ENCODE measurements around the gene ACOD1. TPM values are rescaled to one million over a fixed set of nuclear protein-coding genes. Genes with fewer than 3 reads are reported as not detected.
"Not testable (repeated sequence)": the region's sequence is repeated elsewhere in the genome, so short reads cannot be mapped to it uniquely, and the experiment has no call there.

Gene ACOD1
- total RNA-seq = not detected

DNA sequence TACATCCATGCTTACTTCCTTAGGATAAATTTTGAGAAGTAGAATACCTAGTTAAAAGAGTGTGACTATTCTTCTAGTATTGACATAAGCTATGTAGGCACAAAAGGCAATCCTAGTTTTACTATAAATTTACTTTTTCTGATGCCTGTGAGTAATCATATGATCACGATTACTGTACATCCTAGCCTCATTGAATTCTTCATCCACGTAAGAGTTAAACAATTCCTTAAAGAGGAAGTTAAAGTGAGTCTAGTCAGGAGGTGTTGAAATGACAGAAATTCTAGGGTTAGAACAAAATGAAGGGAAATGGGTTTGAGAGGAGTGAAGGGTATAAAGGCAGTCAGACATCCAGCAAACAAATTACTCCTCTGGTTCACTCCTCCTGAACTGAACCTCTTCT, at the start of gene ACOD1:
ACOD1 (plus strand) TSS at position 363 of the 400 bp plus-strand sequence. CDS start 48 bp downstream, outside the sequence.
- DNase-seq (ENCODE audit: low spot score in 2 of 2) = no peak
- TF ChIP-seq, protein P1, sequence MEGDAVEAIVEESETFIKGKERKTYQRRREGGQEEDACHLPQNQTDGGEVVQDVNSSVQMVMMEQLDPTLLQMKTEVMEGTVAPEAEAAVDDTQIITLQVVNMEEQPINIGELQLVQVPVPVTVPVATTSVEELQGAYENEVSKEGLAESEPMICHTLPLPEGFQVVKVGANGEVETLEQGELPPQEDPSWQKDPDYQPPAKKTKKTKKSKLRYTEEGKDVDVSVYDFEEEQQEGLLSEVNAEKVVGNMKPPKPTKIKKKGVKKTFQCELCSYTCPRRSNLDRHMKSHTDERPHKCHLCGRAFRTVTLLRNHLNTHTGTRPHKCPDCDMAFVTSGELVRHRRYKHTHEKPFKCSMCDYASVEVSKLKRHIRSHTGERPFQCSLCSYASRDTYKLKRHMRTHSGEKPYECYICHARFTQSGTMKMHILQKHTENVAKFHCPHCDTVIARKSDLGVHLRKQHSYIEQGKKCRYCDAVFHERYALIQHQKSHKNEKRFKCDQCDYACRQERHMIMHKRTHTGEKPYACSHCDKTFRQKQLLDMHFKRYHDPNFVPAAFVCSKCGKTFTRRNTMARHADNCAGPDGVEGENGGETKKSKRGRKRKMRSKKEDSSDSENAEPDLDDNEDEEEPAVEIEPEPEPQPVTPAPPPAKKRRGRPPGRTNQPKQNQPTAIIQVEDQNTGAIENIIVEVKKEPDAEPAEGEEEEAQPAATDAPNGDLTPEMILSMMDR (IDR thresholded peaks at IDR 0.05) = no peak
- TF ChIP-seq POLR2A (IDR thresholded peaks at IDR 0.05) = no peak
- intact Hi-C loops (cut with DNase I; ENCODE audit: low total_unique reads) = no loop called here
- H3K4me3 ChIP-seq (ENCODE audit: low read depth, poor library complexity, severe bottlenecking) = no peak within 1 kb of the TSS
- WGBS, 2 donors = 82 to 85% methylated on average over 2 of the region's 2 CpGs

DNA sequence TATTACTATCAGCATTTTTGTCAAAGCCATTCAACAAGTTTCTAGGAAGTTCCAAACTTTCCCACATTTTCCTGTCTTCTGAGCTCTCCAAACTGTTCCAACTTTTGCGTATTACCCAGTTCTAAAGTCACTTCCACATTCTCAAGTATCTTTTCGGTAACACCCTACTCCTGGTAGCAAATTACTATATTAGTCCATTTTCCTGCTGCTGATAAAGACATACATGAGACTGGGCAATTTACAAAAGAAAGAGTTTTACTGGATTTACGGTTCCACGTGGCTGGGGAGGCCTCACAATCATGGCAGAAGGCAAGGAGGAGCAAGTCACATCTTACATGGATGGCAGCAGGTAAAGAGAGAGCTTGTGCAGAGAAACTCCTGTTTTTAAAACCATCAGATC, 49.2 kb upstream of the ACOD1 start:
- DNase-seq (ENCODE audit: low spot score in 2 of 2); intact Hi-C loops (cut with DNase I; ENCODE audit: low total_unique reads); H3K4me3 ChIP-seq (ENCODE audit: low read depth, poor library complexity, severe bottlenecking): not testable (repeated sequence)
- 97 to 99% methylated on average over 4 of the region's 4 CpGs for WGBS, 2 donors

DNA sequence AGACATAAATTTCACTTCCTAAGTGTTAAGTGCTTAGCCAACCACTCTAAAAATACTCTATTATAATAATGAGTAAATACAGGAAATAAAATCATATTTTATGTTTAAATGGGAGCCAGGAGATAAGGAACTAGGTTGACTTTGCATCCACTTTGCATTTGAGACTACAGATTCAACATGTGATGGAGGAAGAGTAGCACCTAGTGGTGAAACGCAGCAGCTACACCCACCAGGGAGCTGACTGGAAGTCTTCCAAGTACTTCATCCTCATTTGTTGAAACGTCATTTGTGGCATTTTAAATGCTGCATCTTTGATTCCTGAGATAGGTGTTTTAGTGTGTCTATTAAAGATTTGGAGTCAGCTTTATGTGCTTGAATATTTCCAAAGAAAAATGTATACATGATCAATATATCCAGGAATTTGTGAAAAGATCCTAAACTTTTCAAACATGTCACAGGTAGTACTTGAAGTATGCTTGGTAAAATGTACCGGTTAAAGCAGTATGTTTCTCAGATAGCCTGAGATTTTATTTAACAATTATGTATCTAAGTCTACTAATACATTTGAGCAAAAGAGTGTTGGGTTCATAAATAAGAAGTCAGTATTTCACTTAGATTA, 44.7 kb upstream of the ACOD1 start:
- intact Hi-C loops (cut with DNase I; ENCODE audit: low total_unique reads) = no loop called here
- DNase-seq (ENCODE audit: low spot score in 2 of 2) = peak; percentile 68 to 90
- H3K4me3 ChIP-seq (ENCODE audit: low read depth, poor library complexity, severe bottlenecking) = no peak overlapping the region
- 23 to 24% methylated on average over 3 of the region's 3 CpGs for WGBS, 2 donors
- TF ChIP-seq POLR2A (IDR thresholded peaks at IDR 0.05) = no peak
- TF ChIP-seq, protein P1 (IDR thresholded peaks at IDR 0.05) = peak in 1 of 3 donors; percentile 91

DNA sequence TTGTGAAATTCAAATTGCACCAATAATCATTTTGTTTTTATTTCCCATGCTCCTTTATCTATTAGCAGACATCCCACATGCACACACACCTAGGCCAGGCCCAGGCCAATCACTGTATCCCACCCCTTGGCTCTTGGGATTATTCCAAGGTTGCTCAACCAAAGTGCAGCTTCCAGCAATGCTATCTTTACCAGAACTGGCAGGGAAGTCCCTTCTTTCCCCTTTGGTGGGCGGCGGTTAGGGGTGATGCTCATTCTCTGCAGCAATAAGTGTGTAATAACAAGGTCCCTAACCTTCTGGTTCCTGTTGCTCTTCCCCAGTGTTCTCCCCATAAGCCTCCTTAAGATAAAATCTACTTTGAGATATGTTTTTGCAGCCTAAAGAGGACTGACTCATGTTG, 43.8 kb upstream of the ACOD1 start:
- intact Hi-C loops (cut with DNase I; ENCODE audit: low total_unique reads) = no loop called here

DNA sequence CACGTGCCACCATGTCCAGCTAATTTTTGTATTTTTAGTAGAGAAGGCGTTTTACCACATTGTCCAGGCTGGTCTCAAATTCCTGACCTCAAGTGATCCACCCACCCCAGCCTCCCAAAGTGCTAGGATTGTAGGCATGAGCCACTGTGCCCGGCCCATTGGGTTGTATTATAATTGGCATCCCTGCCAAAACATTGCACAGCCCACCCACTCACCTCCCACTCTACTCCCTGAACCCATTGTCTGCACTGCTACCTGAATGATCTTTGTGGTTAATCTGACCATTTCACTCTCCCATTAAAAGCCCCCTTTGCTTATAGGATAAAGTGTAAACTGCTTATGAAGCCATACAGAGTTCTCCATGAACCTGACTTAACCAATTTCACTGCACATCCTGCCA, 35.8 kb upstream of the ACOD1 start:
- DNase-seq (ENCODE audit: low spot score in 2 of 2) = no peak
- no peak overlapping the region for H3K4me3 ChIP-seq (ENCODE audit: low read depth, poor library complexity, severe bottlenecking)
- WGBS, 2 donors = 88 to 98% methylated on average over 3 of the region's 3 CpGs
- TF ChIP-seq, protein P1 (IDR thresholded peaks at IDR 0.05) = no peak
- no peak for TF ChIP-seq POLR2A (IDR thresholded peaks at IDR 0.05)
- intact Hi-C loops (cut with DNase I; ENCODE audit: low total_unique reads) = loop anchor here (10.0 kb wide), 1 partner anchor 1038 kb away; no protein-coding TSS in a partner anchor

More for the DNA sequence above, 43.8 kb upstream of the ACOD1 start:
- DNase-seq (ENCODE audit: low spot score in 2 of 2) = no peak
- no peak overlapping the region for H3K4me3 ChIP-seq (ENCODE audit: low read depth, poor library complexity, severe bottlenecking)
- 28 to 48% methylated on average over 2 of the region's 2 CpGs for WGBS, 2 donors
- no peak for TF ChIP-seq POLR2A (IDR thresholded peaks at IDR 0.05)
- TF ChIP-seq, protein P1 (IDR thresholded peaks at IDR 0.05) = no peak

DNA sequence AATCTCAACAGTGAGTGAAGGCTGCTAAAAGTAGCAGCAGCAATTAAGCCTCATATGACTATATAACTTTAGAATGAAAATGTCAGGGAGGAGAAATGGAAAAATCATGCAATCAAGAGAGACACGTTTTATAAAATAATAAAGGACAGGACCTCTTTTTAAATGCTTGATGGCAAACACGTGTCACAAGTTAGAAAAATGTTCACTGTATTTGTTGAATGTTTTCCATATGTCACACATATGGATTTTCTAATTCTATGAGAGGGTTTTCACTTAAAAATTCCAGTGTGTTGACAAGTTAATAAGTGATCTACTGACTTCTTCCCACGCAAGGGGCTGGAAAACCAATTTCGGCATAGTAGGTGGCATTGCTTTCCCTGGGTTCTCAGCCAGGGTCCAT, 34.4 kb upstream of the ACOD1 start:
- 71 to 76% methylated on average over 4 of the region's 4 CpGs for WGBS, 2 donors
- H3K4me3 ChIP-seq (ENCODE audit: low read depth, poor library complexity, severe bottlenecking) = no peak overlapping the region
- TF ChIP-seq POLR2A (IDR thresholded peaks at IDR 0.05) = no peak
- TF ChIP-seq, protein P1 (IDR thresholded peaks at IDR 0.05) = no peak
- intact Hi-C loops (cut with DNase I; ENCODE audit: low total_unique reads) = loop anchor here (10.0 kb wide), 1 partner anchor 1039 kb away; no protein-coding TSS in a partner anchor
- no peak for DNase-seq (ENCODE audit: low spot score in 2 of 2)
